Ovary (tissue), 3 donors: ENCODE measurements around the gene CUBN.

ENCODE experiments used
- CTCF ChIP-seq, 3 donors: fragments of 450-650 bp in 2 of 3; fragments of 200-600 bp in 1 of 3; IDR thresholded peaks; one replicate each; pipeline versions ENCODE4 v1.5.1 to v1.8.0; 2016 to 2022; ENCODE audit warnings: antibody characterized with exemption in 3 of 3, mild to moderate bottlenecking in 1 of 3
- EP300 ChIP-seq: sonication (generic); formaldehyde crosslinking; IDR thresholded peaks from one replicate; pipeline ENCODE4 v1.6.1; 2017; ENCODE audit warnings: antibody characterized with exemption
- POLR2A ChIP-seq: fragments of 450-650 bp; IDR thresholded peaks from one replicate; pipeline ENCODE4 v1.6.1; 2017; ENCODE audit warnings: antibody characterized with exemption, mild to moderate bottlenecking, moderate library complexity
- donor health status: DM: no; HTN: no; CAD: no.

GRCh38 chr10:17060289-17060688, 69.3 kb downstream of the CUBN start:
- TF ChIP-seq CTCF (IDR thresholded peaks at IDR 0.05) = no peak
- no peak for TF ChIP-seq POLR2A
- no peak for TF ChIP-seq EP300
